Neural progenitor cell (in vitro differentiated cells): ENCODE measurements around the gene TATDN2. TPM values are rescaled to one million over a fixed set of nuclear protein-coding genes. Genes with fewer than 3 reads are reported as not detected.

Source experiments
- DNase-seq: peaks from one replicate; pipeline ENCODE4 v3.0.0-alpha.2; 2016; ENCODE audit warnings: low spot score
- H2AFZ ChIP-seq: fragments of 200-600 bp; sonication (generic); replicated peaks from 2 replicates; pipeline ENCODE4 v1.6.1; 2016; ENCODE audit warnings: antibody characterized with exemption
- H3F3A ChIP-seq: fragments of 200-600 bp; sonication (generic); 2 replicates; pipeline ENCODE4 v1.6.1; 2016; ENCODE audit warnings: antibody characterized with exemption, low read depth
- H3K27ac ChIP-seq: fragments of 200-600 bp; sonication (generic); 2 replicates; pipeline ENCODE4 v1.5.1; 2016; ENCODE audit warnings: mild to moderate bottlenecking
- H3K27me3 ChIP-seq: fragments of 200-600 bp; sonication (generic); 2 replicates; pipeline ENCODE4 v1.6.1; 2016; ENCODE audit warnings: mild to moderate bottlenecking, moderate library complexity
- H3K36me3 ChIP-seq: fragments of 200-600 bp; sonication (generic); 2 replicates; pipeline ENCODE4 v1.5.1; 2016
- H3K4me1 ChIP-seq: fragments of 200-600 bp; sonication (generic); 2 replicates; pipeline ENCODE4 v1.6.1; 2016; ENCODE audit warnings: mixed run types
- H3K4me2 ChIP-seq: fragments of 200-600 bp; sonication (generic); 2 replicates; pipeline ENCODE4 v1.6.1; 2016
- H3K4me3 ChIP-seq: fragments of 200-600 bp; sonication (generic); 2 replicates; pipeline ENCODE4 v1.5.1; 2016
- H3K79me2 ChIP-seq: fragments of 200-600 bp; sonication (generic); 2 replicates; pipeline ENCODE4 v1.6.1; 2016; ENCODE audit warnings: low read depth
- H3K9ac ChIP-seq: fragments of 200-600 bp; sonication (generic); 2 replicates; pipeline ENCODE4 v1.6.1; 2016
- H3K9me3 ChIP-seq: fragments of 200-600 bp; sonication (generic); 2 replicates; pipeline ENCODE4 v1.5.1; 2016; ENCODE audit warnings: low read depth
- H4K20me1 ChIP-seq: fragments of 200-600 bp; sonication (generic); 2 replicates; pipeline ENCODE4 v1.6.1; 2016; ENCODE audit warnings: low read depth
- H3K27ac Mint-ChIP-seq: 3 replicates; pipeline ENCODE4 v1.8.0; 2021; ENCODE audit warnings: mixed read lengths
- H3K27me3 Mint-ChIP-seq: 2 replicates; pipeline ENCODE4 v1.8.0; 2022; ENCODE audit warnings: low read depth, mild to moderate bottlenecking, inconsistent platforms, moderate library complexity, mixed read lengths; ENCODE audit not compliant: insufficient read depth
- H3K36me3 Mint-ChIP-seq: 3 replicates; pipeline ENCODE4 v1.8.0; 2021; ENCODE audit warnings: mixed read lengths
- H3K4me1 Mint-ChIP-seq: 3 replicates; pipeline ENCODE4 v1.8.0; 2021; ENCODE audit warnings: mixed read lengths
- H3K4me3 Mint-ChIP-seq: 3 replicates; pipeline ENCODE4 v1.8.0; 2021; ENCODE audit warnings: mild to moderate bottlenecking, moderate library complexity, mixed read lengths
- H3K9me3 Mint-ChIP-seq: 3 replicates; pipeline ENCODE4 v1.8.0; 2020; ENCODE audit warnings: mixed read lengths
- EZH2 ChIP-seq: fragments of 200-600 bp; sonication (generic); IDR thresholded peaks from 2 replicates; pipeline ENCODE4 v1.6.1; 2017; ENCODE audit warnings: antibody characterized with exemption, mild to moderate bottlenecking, moderate library complexity
- EZH2phosphoT487 ChIP-seq: fragments of 200-600 bp; sonication (generic); IDR thresholded peaks from 2 replicates; pipeline ENCODE4 v1.6.1; 2017; ENCODE audit warnings: antibody characterized with exemption
- total RNA-seq: library from RNA; depleted of rRNA; stranded (reverse); fragments of >200 nt; gene quantifications from 2 replicates; pipeline ENCODE4 v1.2.3, GENCODE V29; 2015; ENCODE audit warnings: low replicate concordance
- TF ChIP-seq, protein P1 (sequence below): fragments of 200-600 bp; sonication (generic); IDR thresholded peaks from 2 replicates; pipeline ENCODE4 v1.5.1; 2017; ENCODE audit warnings: antibody characterized with exemption, mild to moderate bottlenecking

TATDN2 gene
- total RNA-seq, 1 donor from 2014 or later, result 11.7 TPM

DNA sequence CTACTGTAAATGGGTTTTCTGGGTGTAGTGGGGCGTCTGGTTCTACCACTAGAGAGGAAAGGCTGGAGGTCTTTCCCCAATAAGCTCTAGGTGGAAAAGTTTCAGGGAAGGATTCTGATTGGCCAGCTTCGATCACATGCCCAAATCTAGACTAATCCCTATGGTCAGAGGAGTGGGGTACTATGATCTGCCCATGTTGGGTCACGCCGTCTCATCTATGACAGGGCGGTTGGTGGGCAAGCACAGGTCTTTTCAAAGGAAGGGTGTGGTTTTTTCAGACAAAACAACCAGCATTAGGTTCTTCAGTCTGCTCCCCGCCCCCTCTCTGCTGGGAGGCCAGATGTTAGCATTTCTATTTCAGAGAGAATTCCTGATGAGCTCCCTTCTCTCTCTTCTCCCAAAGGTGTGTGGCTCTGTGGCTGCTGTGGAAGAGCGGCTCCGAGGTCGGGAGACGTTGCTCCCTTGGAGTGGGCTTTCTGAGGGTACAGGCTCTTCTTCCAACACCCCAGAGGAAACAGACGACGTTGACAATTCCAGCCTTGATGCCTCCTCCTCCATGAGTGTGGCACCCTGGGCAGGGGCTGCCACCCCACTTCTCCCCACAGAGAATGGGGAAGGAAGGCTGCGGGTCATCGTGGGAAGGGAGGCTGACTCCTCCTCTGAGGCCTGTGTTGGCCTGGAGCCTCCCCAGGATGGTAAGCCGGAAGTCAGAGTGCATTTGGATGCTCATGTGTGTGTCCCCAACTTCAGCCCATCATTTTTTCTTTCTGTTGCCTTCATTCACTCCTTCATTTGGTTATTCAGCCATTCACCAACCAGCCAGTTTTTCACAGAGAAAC is 9.7 kb upstream of the TATDN2 start:
- no peaks in the 10 kb centered on the region for H3K27me3 ChIP-seq
- no peak overlapping the region for H3K9ac ChIP-seq
- Mint-ChIP-seq H3K4me3 (no peak overlapping the region), H3K27me3 (peaks cover 4% of the 10 kb centered on the region), H3K4me1 (peaks cover 11% of the 10 kb centered on the region), H3K36me3 (peaks cover 2% of the 10 kb centered on the region), H3K27ac (no peak overlapping the region), H3K9me3 (no peaks in the 10 kb centered on the region)
- no peak for TF ChIP-seq EZH2phosphoT487
- TF ChIP-seq, protein P1, sequence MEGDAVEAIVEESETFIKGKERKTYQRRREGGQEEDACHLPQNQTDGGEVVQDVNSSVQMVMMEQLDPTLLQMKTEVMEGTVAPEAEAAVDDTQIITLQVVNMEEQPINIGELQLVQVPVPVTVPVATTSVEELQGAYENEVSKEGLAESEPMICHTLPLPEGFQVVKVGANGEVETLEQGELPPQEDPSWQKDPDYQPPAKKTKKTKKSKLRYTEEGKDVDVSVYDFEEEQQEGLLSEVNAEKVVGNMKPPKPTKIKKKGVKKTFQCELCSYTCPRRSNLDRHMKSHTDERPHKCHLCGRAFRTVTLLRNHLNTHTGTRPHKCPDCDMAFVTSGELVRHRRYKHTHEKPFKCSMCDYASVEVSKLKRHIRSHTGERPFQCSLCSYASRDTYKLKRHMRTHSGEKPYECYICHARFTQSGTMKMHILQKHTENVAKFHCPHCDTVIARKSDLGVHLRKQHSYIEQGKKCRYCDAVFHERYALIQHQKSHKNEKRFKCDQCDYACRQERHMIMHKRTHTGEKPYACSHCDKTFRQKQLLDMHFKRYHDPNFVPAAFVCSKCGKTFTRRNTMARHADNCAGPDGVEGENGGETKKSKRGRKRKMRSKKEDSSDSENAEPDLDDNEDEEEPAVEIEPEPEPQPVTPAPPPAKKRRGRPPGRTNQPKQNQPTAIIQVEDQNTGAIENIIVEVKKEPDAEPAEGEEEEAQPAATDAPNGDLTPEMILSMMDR, result no peak
- no peak for TF ChIP-seq EZH2
- no peaks in the 10 kb centered on the region for H3K79me2 ChIP-seq
- no peak overlapping the region for H3K4me2 ChIP-seq
- no peaks in the 10 kb centered on the region for H3K4me1 ChIP-seq
- H3K27ac ChIP-seq, result no peak overlapping the region
- H4K20me1 ChIP-seq, result no peaks in the 10 kb centered on the region
- H3K36me3 ChIP-seq, result no peaks in the 10 kb centered on the region
- H3F3A ChIP-seq, result no peaks in the 10 kb centered on the region
- peaks cover 3% of the 10 kb centered on the region for H3K9me3 ChIP-seq
- DNase-seq, result no peak
- H2AFZ ChIP-seq, result peak overlapping the region; percentile 17
- no peak overlapping the region for H3K4me3 ChIP-seq

DNA sequence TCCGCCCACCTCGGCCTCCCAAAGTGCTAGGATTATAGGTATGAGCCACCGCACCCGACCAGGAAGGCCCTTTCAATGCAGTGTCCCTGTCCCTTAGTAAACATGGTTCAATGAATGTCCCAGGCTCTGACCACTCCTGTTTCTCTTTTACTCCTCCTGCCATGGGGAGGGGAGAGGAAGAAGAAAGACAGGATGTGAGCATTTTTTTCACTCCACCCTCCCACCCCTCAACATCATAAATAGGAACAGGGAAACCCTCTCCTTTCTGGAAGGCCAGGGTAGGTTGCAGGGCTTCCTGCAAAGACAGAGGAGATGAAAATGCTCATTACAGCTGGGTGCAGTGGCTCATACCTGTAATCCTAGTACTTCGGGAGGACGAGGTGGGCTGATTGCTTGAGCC is 7.5 kb upstream of the TATDN2 start:
- no peak for DNase-seq
- H3K4me2 ChIP-seq, result no peak overlapping the region
- H3F3A ChIP-seq, result no peaks in the 10 kb centered on the region
- no peak overlapping the region for H2AFZ ChIP-seq
- Mint-ChIP-seq H3K4me3 (no peak overlapping the region), H3K27me3 (peaks cover 4% of the 10 kb centered on the region), H3K36me3 (no peaks in the 10 kb centered on the region), H3K9me3 (peaks cover 11% of the 10 kb centered on the region), H3K27ac (no peak overlapping the region), H3K4me1 (peaks cover 7% of the 10 kb centered on the region)
- no peak for TF ChIP-seq EZH2
- no peak for TF ChIP-seq EZH2phosphoT487
- TF ChIP-seq, protein P1, result no peak
- no peak overlapping the region for H3K9ac ChIP-seq
- no peaks in the 10 kb centered on the region for H3K36me3 ChIP-seq
- peaks cover 3% of the 10 kb centered on the region for H3K9me3 ChIP-seq
- no peaks in the 10 kb centered on the region for H3K27me3 ChIP-seq
- H3K4me1 ChIP-seq, result no peaks in the 10 kb centered on the region
- H3K27ac ChIP-seq, result no peak overlapping the region
- H3K79me2 ChIP-seq, result no peaks in the 10 kb centered on the region
- no peaks in the 10 kb centered on the region for H4K20me1 ChIP-seq
- no peak overlapping the region for H3K4me3 ChIP-seq

DNA sequence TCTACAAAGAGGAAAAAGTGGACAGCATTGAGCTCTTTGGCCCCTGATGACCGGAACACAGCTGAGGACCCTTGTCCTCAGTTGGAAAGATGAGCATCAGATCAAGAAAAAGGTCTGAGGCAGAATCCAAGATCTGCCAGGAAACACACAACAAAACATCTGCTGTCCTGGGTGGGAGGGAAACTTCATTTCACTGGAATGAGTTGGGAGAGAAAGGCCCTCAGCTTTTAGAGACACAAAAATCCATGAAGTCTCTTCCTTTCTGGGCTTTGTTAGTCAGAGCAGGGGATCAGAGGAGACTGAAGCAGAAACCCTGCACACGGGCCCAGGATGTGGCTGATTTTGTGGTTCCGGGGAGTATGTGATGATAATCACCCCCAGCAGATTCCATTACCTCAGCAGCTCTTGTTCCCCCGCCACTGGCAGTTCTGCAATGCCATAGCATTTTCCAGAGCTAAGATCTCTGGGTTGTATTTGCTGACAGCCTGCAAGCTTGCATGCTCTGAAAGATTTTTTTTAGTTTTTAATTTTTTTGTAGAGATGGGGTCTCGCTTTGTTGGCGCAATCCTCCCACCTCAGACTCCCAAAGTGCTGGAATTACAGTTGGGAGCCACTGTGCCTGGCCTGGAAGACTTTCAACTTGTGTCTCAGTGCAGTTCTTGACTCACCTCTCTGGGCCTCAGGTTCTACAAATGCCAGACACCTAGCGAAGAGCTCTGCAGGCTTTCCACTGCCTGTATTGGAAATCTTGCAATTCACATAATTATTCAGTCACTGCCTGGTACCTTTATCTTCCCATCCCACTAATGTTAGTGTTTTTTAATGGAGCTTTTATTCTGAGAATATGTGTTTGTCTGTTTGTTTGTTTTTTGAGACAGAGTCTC is 5.8 kb upstream of the TATDN2 start:
- no peak overlapping the region for H2AFZ ChIP-seq
- no peaks in the 10 kb centered on the region for H3K4me1 ChIP-seq
- H3K27ac ChIP-seq, result no peak overlapping the region
- peaks cover 7% of the 10 kb centered on the region for H3K4me1 Mint-ChIP-seq
- H3K27me3 ChIP-seq, result no peaks in the 10 kb centered on the region
- H3K79me2 ChIP-seq, result no peaks in the 10 kb centered on the region
- DNase-seq, result no peak
- H3K4me3 Mint-ChIP-seq, result no peak overlapping the region
- H3F3A ChIP-seq, result no peaks in the 10 kb centered on the region
- H3K9me3 ChIP-seq, result no peaks in the 10 kb centered on the region
- no peaks in the 10 kb centered on the region for H3K36me3 ChIP-seq
- H3K9me3 Mint-ChIP-seq, result peaks cover 14% of the 10 kb centered on the region
- no peaks in the 10 kb centered on the region for H4K20me1 ChIP-seq
- peak overlapping the region; percentile 9 for H3K27ac Mint-ChIP-seq
- no peak overlapping the region for H3K4me3 ChIP-seq
- H3K9ac ChIP-seq, result no peak overlapping the region
- peaks cover 4% of the 10 kb centered on the region for H3K27me3 Mint-ChIP-seq
- no peak for TF ChIP-seq EZH2
- TF ChIP-seq, protein P1, result no peak
- TF ChIP-seq EZH2phosphoT487, result no peak
- H3K36me3 Mint-ChIP-seq, result no peaks in the 10 kb centered on the region
- no peak overlapping the region for H3K4me2 ChIP-seq
